HG03039 (cell line): ENCODE measurements around the gene GNE.
"Not testable (repeated sequence)": the region's sequence is repeated elsewhere in the genome, so short reads cannot be mapped to it uniquely, and the experiment has no call there.

Experiments
- ATAC-seq: cut with Tn5 transposase; IDR thresholded peaks from one replicate; pipeline ENCODE4 v1.9.1; 2021; ENCODE audit warnings: mild to moderate bottlenecking, moderate library complexity; ENCODE audit not compliant: unreplicated experiment

Gene GNE

GRCh38 chr9:36275060-36275459, 16.8 kb upstream of the GNE start:
- ATAC-seq = no peak

GRCh38 chr9:36273354-36273753, 15.1 kb upstream of the GNE start:
- ATAC-seq = not testable (repeated sequence)

- no peak for ATAC-seq
These were observed 9.8 kb upstream of the GNE start for GRCh38 chr9:36268007-36268427.

GRCh38 chr9:36264896-36265295, 6.6 kb upstream of the GNE start:
- no peak for ATAC-seq

GRCh38 chr9:36263683-36264082, 5.4 kb upstream of the GNE start:
- no peak for ATAC-seq

- no peak for ATAC-seq
These were observed 817 bp upstream of the GNE start for GRCh38 chr9:36258996-36259533.

- ATAC-seq = no peak
These were observed 6.8 kb downstream of the GNE start for GRCh38 chr9:36251428-36251827.

- no peak for ATAC-seq
These were observed 8.2 kb downstream of the GNE start for GRCh38 chr9:36250079-36250478.

- ATAC-seq = no peak
These were observed 9.1 kb downstream of the GNE start for GRCh38 chr9:36249189-36249588.

- ATAC-seq = not testable (repeated sequence)
These were observed 10.2 kb downstream of the GNE start for GRCh38 chr9:36248061-36248460.

GRCh38 chr9:36247356-36247755, 10.9 kb downstream of the GNE start:
- no peak for ATAC-seq

- no peak for ATAC-seq
These were observed 12.3 kb downstream of the GNE start for GRCh38 chr9:36245906-36246305.

GRCh38 chr9:36239675-36240074, 18.6 kb downstream of the GNE start:
- not testable (repeated sequence) for ATAC-seq

- not testable (repeated sequence) for ATAC-seq
These were observed 19.0 kb downstream of the GNE start for GRCh38 chr9:36239205-36239604.

GRCh38 chr9:36237230-36237629, 21.0 kb downstream of the GNE start:
- no peak for ATAC-seq

GRCh38 chr9:36222449-36222848, 35.8 kb downstream of the GNE start:
- ATAC-seq = no peak

- ATAC-seq = no peak
These were observed 36.6 kb downstream of the GNE start for GRCh38 chr9:36221667-36222066.

GRCh38 chr9:36218411-36218901, 39.8 kb downstream of the GNE start:
- ATAC-seq = no peak

GRCh38 chr9:36218011-36218410, 40.2 kb downstream of the GNE start:
- no peak for ATAC-seq

- no peak for ATAC-seq
These were observed 40.8 kb downstream of the GNE start for GRCh38 chr9:36217256-36217968.

GRCh38 chr9:36214571-36214970, 43.7 kb downstream of the GNE start:
- ATAC-seq = no peak

GRCh38 chr9:36213989-36214388, 44.3 kb downstream of the GNE start:
- ATAC-seq = no peak

GRCh38 chr9:36213387-36213786, 44.9 kb downstream of the GNE start:
- no peak for ATAC-seq
